ENCODE measurements around the gene PPFIA2. TPM values are rescaled to one million over a fixed set of nuclear protein-coding genes. Genes with fewer than 3 reads are reported as not detected.
"Not testable (repeated sequence)": the region's sequence is repeated elsewhere in the genome, so short reads cannot be mapped to it uniquely, and the experiment has no call there.

The PPFIA2 gene
- total RNA-seq, 1 donor from 2014 or later, result not detected

DNA sequence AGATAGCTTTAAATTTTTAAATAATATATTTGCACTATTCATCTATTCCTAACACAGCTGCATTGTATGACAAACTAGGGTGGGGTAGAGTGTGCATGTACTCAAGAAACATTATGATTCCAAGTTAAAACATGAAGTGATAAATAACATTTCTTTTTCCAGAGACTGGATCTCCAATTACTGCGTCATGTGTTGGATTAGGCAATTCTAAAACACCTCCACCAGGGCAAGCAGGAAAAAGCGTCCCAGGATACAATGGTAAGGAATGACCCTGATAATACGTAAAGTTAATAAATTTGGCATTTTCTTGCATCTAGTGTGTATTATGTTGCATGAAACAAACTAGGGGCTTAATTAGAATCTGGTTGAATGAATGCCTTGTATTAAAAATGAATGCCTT lies 542.4 kb downstream of the PPFIA2 start:
- no peak for TF ChIP-seq CTCF (IDR thresholded peaks at IDR 0.05)
- H3K27ac Mint-ChIP-seq, result no peak overlapping the region
- CTCF ChIA-PET, result no interaction called here
- POLR2A ChIA-PET, result no interaction called here
- no peaks in the 10 kb centered on the region for H3K27me3 Mint-ChIP-seq
- ATAC-seq (ENCODE audit: low read depth), result no peak
- no peak overlapping the region for H3K4me3 Mint-ChIP-seq
- H3K36me3 Mint-ChIP-seq (ENCODE audit: low read depth), result no peaks in the 10 kb centered on the region
- intact Hi-C loops (cut with micrococcal nuclease), result no loop called here
- no peak for DNase-seq
- no peaks in the 10 kb centered on the region for H3K4me1 Mint-ChIP-seq
- no peaks in the 10 kb centered on the region for H3K9me3 Mint-ChIP-seq

GRCh38 chr12:81212996-81213696 lies 546.0 kb downstream of the PPFIA2 start:
- intact Hi-C loops (cut with micrococcal nuclease), result no loop called here
- Mint-ChIP-seq H3K27me3 (no peaks in the 10 kb centered on the region), H3K4me3 (no peak overlapping the region), H3K27ac (no peak overlapping the region), H3K4me1 (no peaks in the 10 kb centered on the region), H3K9me3 (no peaks in the 10 kb centered on the region), H3K36me3 (ENCODE audit: low read depth) (no peaks in the 10 kb centered on the region)
- no peak for ATAC-seq (ENCODE audit: low read depth)
- TF ChIP-seq CTCF (IDR thresholded peaks at IDR 0.05), result no peak
- ChIA-PET CTCF (no interaction called here), POLR2A (no interaction called here)
- no peak for DNase-seq

DNA sequence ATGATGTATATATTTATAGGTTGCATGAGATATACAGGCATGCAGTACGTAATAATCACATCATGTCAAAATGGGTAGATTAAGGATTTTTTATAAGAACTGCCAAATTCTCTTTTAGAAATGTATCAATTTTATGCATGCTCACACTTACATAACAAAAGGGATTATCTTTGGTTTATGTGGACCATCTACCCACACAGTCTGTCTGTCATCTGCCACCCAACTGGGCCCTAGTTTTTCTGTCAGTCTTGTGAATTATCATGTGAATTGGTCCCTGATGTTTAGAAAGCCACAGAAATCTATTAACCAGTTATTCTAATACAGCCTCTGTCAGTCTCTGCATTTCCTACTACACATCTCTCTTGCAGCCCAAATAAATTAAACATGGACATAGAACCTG lies 547.8 kb downstream of the PPFIA2 start:
- POLR2A ChIA-PET, result no interaction called here
- H3K4me1 Mint-ChIP-seq, result no peaks in the 10 kb centered on the region
- H3K9me3 Mint-ChIP-seq, result no peaks in the 10 kb centered on the region

GRCh38 chr12:81209772-81210225 lies 549.4 kb downstream of the PPFIA2 start:
- H3K4me3 Mint-ChIP-seq; DNase-seq; H3K27me3 Mint-ChIP-seq; CTCF ChIA-PET; POLR2A ChIA-PET; ATAC-seq (ENCODE audit: low read depth); H3K36me3 Mint-ChIP-seq (ENCODE audit: low read depth); H3K9me3 Mint-ChIP-seq; H3K4me1 Mint-ChIP-seq; intact Hi-C loops (cut with micrococcal nuclease); H3K27ac Mint-ChIP-seq: not testable (repeated sequence)

More for the DNA sequence above, 547.8 kb downstream of the PPFIA2 start:
- TF ChIP-seq CTCF (IDR thresholded peaks at IDR 0.05), result no peak
- no peaks in the 10 kb centered on the region for H3K27me3 Mint-ChIP-seq
- H3K27ac Mint-ChIP-seq, result no peak overlapping the region
- CTCF ChIA-PET, result no interaction called here
- intact Hi-C loops (cut with micrococcal nuclease), result no loop called here
- DNase-seq (no peak), ATAC-seq (ENCODE audit: low read depth) (no peak)
- no peaks in the 10 kb centered on the region for H3K36me3 Mint-ChIP-seq (ENCODE audit: low read depth)
- no peak overlapping the region for H3K4me3 Mint-ChIP-seq

DNA sequence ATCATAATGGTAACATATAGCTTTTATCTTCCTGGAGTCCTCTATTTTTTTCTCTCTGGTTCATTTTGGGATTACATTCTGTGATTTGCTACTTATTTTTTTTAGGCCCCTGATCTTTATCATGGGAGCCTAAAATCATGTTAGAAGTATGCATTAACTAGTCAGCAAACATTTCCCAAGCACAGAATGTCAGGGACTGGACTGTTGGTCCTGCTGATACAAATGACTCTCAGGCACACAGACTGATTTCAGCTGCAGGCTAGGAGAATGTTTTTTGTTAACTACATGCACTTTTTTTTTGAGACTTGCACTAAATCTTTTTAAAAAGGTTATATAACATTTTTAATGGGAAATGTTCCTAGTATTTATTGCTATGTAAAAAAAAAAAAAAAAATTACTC lies 550.1 kb downstream of the PPFIA2 start:
- H3K4me3 Mint-ChIP-seq, result no peak overlapping the region
- POLR2A ChIA-PET, result no interaction called here
- ATAC-seq (ENCODE audit: low read depth), result no peak
- H3K4me1 Mint-ChIP-seq, result no peaks in the 10 kb centered on the region
- no peak overlapping the region for H3K27ac Mint-ChIP-seq
- H3K9me3 Mint-ChIP-seq, result no peaks in the 10 kb centered on the region
- no peaks in the 10 kb centered on the region for H3K27me3 Mint-ChIP-seq
- CTCF ChIA-PET, result no interaction called here
- no peaks in the 10 kb centered on the region for H3K36me3 Mint-ChIP-seq (ENCODE audit: low read depth)
- intact Hi-C loops (cut with micrococcal nuclease), result no loop called here
- no peak for DNase-seq
- no peak for TF ChIP-seq CTCF (IDR thresholded peaks at IDR 0.05)

Measured in activated B cell treated with CpG ODN at 0.5 μM for 24 hours (primary cell).